GM18873 (cell line): ENCODE results near the gene DLK1.

Experiments
- ATAC-seq: cut with Tn5 transposase; IDR thresholded peaks from one replicate; pipeline ENCODE4 v1.9.1; 2021; ENCODE audit warnings: mild to moderate bottlenecking, moderate library complexity, moderate number of reproducible peaks; ENCODE audit not compliant: unreplicated experiment, low FRiP score

DLK1 gene

GRCh38 chr14:100726550-100727085 lies at the start of gene DLK1:
DLK1 (plus strand) TSS chr14:100726892; CDS start chr14:100727069, 177 bp downstream.
- no peak for ATAC-seq

DNA sequence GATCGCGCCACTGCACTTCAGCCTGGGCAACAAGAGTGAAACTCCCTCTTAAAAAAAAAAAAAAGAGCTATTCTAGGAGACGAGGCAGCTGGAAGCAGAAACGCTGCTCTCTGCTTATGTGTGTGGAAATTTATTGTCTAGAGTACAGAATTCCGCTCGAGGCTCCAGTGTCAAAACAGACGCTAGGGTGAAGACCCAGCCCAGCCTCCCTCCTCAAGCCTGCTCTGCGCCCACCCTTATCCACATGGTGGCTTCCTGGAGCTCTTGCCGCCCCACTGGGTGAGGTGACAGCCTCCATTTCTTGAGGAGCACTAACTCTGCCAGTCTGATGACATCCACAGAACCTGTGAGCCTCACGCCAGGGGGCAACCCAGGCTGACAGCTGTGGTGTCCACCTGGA lies 49.5 kb upstream of the DLK1 start:
- ATAC-seq, result no peak

- no peak for ATAC-seq
Observed at GRCh38 chr14:100677554-100678468, 48.9 kb upstream of the DLK1 start.

- ATAC-seq, result no peak
Observed at GRCh38 chr14:100678469-100678828, 48.2 kb upstream of the DLK1 start.

DNA sequence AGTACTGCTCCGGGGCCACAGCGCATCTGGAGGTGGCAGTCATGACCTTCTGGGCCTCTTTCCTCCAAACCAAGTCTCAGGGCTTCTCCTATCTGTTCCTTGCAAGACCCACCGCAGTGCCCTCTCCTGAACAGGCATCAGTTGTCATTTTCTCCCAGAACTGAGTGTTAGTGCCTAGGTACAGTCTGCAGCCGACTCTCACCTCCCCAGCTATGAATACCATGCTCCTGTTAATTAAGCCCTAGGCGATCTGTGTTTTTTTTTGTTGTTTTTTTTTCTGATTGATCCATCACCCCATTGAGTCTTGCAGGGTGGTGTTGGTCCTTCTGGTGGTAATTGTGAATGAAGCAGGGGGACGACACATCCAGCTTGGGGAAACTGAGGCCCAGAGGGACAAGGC lies 47.5 kb upstream of the DLK1 start:
- no peak for ATAC-seq

DNA sequence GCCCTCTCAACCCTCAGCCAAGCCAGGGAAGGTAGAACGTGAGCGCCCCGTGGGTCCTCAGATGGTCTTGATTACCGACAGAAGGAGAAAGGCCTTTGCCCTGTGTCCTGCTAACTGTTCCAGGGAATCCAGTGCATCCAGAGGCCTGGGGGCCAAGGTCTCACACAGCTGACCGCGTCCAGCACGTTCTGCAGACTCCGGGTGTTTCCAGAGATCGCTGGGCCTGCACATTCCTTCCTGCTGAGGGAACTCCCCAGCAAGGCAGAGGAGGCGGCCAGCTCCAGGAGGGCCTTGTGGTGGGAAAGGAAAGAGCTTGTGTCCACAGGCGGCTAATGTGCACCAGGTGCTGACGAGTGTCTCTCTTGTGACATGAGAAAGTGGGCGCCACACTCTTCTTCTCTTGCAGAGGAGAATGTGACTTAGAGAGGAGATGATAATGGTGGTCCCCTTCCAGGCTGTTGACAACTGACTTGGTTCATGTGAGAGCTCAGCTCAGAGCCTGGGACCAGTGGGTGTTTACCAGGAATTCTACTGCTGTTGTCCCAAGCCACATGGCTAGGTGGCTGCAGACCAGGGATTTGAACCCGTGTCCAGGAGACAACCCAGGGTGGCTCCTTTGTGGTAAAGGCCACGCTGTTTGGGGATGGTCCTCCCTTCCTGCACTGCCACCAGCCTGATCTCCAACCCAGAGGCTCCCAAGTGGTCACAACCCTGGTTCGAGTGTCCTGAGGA lies 46.8 kb upstream of the DLK1 start:
- no peak for ATAC-seq

DNA sequence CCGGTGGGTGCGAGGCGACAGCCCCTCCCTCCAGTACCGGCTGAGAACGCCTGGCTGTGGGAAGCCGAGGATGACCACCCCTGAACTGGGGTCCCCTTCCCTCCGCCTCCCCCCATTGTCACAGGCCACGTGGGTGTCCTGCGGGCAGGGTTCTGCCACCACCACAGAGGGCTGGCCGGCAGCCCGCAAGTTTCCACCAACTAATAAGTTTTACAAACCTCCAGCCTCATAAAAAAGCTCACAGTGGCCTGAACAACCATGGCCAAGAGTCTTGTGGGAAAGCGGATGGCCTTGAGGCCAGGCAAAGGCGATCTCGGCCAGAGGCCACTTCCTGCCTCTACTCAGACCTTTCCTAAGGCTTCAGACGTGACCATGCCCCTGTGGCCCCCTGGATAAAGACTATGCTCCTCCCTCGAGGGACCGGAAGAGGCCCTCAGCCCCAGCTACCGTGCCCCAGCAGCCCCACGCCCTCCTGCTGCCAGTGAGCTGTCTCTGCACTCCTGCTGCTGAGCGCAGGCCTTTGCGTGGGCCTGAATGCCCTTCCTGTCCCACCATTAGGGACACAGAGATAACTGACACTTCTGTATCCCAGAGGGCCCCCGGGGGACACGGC lies 46.1 kb upstream of the DLK1 start:
- no peak for ATAC-seq

GRCh38 chr14:100681111-100681510 lies 45.6 kb upstream of the DLK1 start:
- ATAC-seq, result no peak

GRCh38 chr14:100682749-100683148 lies 43.9 kb upstream of the DLK1 start:
- no peak for ATAC-seq

DNA sequence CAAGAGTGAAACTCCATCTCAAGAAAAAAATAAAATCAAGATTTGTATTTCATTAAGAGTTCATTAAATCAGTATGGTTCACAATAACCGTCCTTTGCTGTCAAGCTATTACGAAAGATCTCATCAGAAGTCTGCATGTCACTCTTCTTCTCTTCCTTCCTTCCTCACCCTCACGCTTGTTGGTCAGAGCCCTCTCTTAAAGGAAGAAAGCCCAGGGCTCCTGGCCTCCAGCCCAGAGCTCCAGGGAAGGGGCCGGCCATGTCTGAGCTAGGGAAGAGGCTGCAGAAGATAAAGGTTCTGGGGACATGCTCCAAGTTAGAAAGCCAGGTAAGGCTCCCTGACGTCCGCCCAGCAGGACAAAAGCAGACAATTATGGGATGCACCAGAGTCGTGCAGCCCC lies 43.1 kb upstream of the DLK1 start:
- no peak for ATAC-seq

- ATAC-seq, result no peak
Observed at GRCh38 chr14:100684154-100684553, 42.5 kb upstream of the DLK1 start.

- ATAC-seq, result no peak
Observed at GRCh38 chr14:100684961-100685360, 41.7 kb upstream of the DLK1 start.

GRCh38 chr14:100686858-100687257 lies 39.8 kb upstream of the DLK1 start:
- no peak for ATAC-seq

DNA sequence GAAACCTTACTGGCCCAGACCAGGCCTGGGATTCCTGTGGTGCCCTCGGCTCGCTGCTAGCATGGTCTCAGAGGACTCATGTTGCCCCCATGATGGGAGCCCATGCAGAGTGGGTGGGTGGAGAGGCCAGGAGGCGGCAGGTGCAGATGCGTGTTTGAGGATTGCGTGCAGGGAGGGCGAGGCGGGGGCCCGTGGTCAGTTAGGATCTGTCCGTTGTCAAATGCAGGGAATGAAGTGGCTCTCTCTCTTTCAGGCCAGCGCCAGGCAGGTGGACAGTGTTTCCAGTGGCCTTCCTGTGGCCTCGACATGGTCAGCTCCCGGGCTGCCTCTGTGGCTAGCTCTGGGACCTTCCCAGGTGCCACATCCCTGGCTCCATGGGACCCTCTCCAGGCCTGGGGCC lies 39.3 kb upstream of the DLK1 start:
- ATAC-seq, result no peak

DNA sequence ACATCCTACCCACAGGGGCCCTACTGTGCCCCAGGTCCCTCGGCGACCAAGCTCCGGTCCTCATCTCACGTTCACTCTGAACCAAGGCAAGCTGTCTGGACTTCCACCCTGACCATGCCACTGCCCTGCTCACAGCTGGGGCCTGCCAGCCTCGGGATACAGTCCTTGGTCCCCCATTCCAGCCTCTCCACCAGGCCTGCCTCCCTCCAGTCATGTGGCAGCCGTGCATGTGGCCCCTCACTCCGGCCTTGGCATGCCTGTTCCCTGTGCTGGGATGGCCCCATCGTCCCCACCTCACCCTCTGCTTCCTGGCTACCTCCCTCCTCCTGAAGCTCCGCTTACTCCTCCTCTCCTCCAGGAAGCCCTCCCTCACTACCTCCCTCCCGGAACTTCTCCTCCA lies 38.6 kb upstream of the DLK1 start:
- no peak for ATAC-seq

- no peak for ATAC-seq
Observed at GRCh38 chr14:100688598-100689461, 37.9 kb upstream of the DLK1 start.

DNA sequence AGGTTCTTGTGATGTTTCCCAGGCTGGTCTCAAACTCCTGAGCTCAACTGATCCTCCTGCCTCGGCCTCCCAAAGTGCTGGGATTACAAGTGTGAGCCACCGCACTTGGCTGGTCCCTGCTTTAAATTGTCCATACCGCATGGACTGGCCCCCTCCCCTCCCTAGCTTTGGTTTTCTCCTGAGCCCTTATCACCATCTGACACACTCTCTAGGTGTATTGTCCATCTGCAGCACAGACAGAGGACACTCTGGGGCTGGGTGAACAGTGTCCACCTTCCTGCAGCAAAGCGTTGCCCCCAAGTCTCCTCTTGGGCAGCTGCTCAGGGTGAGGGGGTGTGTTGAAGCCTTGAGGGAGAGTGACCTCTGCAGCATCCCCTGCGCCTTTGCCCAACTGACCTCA lies 36.0 kb upstream of the DLK1 start:
- ATAC-seq, result no peak

- ATAC-seq, result no peak
Observed at GRCh38 chr14:100691395-100692056, 35.2 kb upstream of the DLK1 start.

DNA sequence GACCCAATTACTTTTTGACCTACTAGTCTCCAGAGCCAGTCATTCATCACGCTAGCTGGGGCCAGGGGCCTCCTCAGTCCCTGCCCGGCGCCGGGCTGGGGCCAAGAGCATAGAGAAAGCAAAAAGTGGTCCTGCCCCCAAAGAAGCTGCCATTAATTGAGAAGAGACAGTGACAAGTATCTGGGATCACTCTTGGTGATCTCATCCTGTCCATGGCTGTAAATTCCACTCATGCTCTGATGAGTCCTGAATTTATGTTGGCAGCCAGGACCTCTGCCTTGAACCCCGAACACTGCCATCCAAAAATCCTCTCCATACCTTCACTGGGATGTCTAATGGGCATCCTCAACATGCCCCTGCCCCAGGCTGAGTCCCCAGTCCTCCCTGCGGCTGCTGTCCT lies 34.4 kb upstream of the DLK1 start:
- ATAC-seq, result no peak
